ENCODE results near the gene OGFOD3. TPM values are rescaled to one million over a fixed set of nuclear protein-coding genes. Genes with fewer than 3 reads are reported as not detected.
"Not testable (repeated sequence)": the region's sequence is repeated elsewhere in the genome, so short reads cannot be mapped to it uniquely, and the experiment has no call there.

OGFOD3 gene
- total and polyA plus RNA-seq, 2 experiments from 2014 or later, result 38.1 to 44.7 TPM

DNA sequence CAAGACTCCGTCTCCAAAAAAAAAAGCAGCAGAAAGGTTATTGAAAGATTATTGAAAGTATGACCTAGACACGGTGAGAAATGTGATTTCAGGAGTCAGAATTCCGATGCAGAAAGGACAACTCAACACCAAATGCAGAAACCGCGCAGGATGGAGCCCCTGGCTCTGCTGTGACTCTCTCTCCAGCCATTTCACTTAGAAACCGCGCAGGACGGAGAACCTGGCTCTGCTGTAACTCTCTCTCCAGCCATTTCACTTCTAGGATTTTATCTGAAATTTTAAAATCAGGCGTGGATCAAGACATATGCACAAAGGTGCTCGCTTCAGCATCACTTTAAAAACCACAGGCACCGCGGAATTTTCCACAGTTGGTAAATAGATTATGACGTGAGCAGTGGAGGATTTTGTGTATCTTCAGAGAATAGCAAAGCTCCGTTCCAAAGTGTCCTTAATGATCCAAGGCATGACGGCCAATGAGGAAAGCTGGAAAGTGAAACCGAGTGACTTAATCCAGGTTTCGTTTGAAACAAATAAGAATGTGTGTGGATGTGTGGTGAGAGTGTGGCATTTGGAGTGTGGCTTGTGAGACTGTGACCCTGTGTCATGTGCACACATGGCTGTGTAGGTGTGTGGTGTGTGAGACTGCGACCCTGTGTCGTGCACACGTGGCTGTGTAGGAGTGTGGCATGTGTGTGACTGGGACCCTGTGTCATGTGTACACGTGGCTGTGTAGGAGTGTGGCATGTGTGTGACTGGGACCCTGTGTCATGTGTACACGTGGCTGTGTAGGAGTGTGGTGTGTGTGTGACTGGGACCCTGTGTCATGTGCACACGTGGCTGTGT, 37.3 kb downstream of the OGFOD3 start:
- Histone ChIP-seq H3K9me3 (ENCODE audit: low read depth) (no peaks in the 10 kb centered on the region), H3K4me3 (peak overlapping the region; percentile 54), H2AFZ (peak overlapping the region; percentile 58; the same call in 1 of the 2 replicates), H3K9ac (peak overlapping the region; percentile 52), H3K27ac (no peak overlapping the region), H3K9me2 (ENCODE audit: insufficient read depth) (no peaks in the 10 kb centered on the region), H3F3A (ENCODE audit: insufficient read depth) (peaks cover 7% of the 10 kb centered on the region; the same call in 1 of the 2 replicates), H3K4me1 (ENCODE audit: insufficient read depth) (no peaks in the 10 kb centered on the region), H3K36me3 (ENCODE audit: low read depth) (no peaks in the 10 kb centered on the region), H4K20me1 (ENCODE audit: insufficient read depth) (no peaks in the 10 kb centered on the region), H3K79me2 (ENCODE audit: insufficient read depth) (no peaks in the 10 kb centered on the region), H3K27me3 (replicated peaks; ENCODE audit: insufficient read depth) (peaks cover 21% of the 10 kb centered on the region), H3K4me2 (ENCODE audit: unreplicated experiment) (peak overlapping the region; percentile 70)
- in situ Hi-C loops (cut with MboI), result no loop called here
- TF ChIP-seq EZH2phosphoT487 (IDR thresholded peaks at IDR 0.05; ENCODE audit: insufficient read depth, low read depth) (no peak), EZH2 (IDR thresholded peaks at IDR 0.05; ENCODE audit: insufficient read depth, poor library complexity, severe bottlenecking) (no peak)
- 20 to 28% methylated on average over 23 of the region's 23 CpGs for WGBS, 2 experiments (ENCODE audit: low coverage in 1 of 2, low lambda C conversion rate in 2 of 2, missing lambda C conversion rate in 2 of 2)
- DNase-seq, result peak; percentile 79

DNA sequence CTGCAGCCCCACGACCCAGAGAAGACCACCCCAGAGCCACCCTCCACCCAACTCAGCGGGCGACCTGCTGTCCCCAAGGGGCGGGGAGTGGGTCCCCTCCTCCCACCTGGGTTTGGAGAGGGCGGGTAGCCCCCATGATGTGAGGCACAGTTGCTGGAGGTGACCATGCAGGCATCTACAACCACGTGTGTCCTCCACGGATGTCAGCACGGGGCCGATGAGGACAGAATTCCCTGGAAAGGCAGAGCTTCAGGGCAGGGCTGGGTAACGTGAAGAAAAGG, 39.7 kb downstream of the OGFOD3 start:
- Histone ChIP-seq H3F3A (ENCODE audit: insufficient read depth) (peaks cover 7% of the 10 kb centered on the region; the same call in 1 of the 2 replicates), H4K20me1 (ENCODE audit: insufficient read depth) (no peaks in the 10 kb centered on the region), H3K9me2 (ENCODE audit: insufficient read depth) (no peaks in the 10 kb centered on the region), H3K36me3 (ENCODE audit: low read depth) (no peaks in the 10 kb centered on the region), H3K79me2 (ENCODE audit: insufficient read depth) (no peaks in the 10 kb centered on the region), H3K27me3 (replicated peaks; ENCODE audit: insufficient read depth) (peaks cover 14% of the 10 kb centered on the region), H3K9me3 (ENCODE audit: low read depth) (no peaks in the 10 kb centered on the region), H3K9ac (no peak overlapping the region), H2AFZ (no peak overlapping the region), H3K4me2 (ENCODE audit: unreplicated experiment) (no peak overlapping the region), H3K4me1 (ENCODE audit: insufficient read depth) (no peaks in the 10 kb centered on the region), H3K4me3 (no peak overlapping the region), H3K27ac (no peak overlapping the region)
- DNase-seq, result no peak
- 25 to 37% methylated on average over 10 of the region's 10 CpGs for WGBS, 2 experiments (ENCODE audit: low coverage in 1 of 2, low lambda C conversion rate in 2 of 2, missing lambda C conversion rate in 2 of 2)
- TF ChIP-seq EZH2phosphoT487 (IDR thresholded peaks at IDR 0.05; ENCODE audit: insufficient read depth, low read depth), result no peak
- no peak for TF ChIP-seq EZH2 (IDR thresholded peaks at IDR 0.05; ENCODE audit: insufficient read depth, poor library complexity, severe bottlenecking)
- in situ Hi-C loops (cut with MboI), result no loop called here

DNA sequence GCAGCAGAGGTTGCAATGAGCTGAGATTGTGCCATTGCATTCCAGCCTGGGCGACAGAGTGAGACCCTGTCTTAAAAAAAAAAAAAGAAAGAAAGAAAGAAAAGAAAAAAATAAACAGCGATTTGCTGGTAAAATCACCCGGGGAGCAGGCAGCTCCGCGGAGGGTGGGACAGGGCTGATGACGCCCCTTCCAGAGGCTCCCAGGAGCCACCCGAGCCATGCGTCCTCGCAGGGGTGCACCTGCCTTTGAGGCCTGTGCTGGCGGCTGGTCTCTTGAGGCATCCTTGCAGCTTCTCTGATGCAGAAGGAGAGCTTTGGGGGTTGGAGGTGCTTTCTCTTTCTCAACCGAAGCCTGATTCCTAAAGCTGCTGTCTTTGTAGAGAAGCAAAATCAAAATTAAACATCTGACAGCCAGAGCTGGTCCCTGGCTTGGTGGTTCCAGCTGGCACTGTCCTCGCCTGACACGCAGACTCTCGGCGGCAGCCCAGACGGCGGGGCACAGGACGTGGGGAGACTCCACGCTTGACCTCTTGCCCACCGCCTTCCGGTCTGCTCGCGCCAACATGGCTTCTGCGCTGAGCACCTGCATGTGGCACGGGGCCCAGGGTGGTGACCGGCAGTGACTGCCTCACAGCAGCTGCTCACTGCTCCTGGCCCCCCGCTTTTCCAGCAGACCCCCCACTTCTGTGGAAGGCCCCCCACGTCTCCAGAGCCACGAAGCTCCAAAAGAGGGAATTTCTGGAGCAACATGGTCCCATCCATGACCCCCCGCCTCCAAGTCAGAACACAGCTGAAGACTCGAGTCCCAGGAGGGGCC, 40.3 kb downstream of the OGFOD3 start:
- H3K79me2 ChIP-seq (ENCODE audit: insufficient read depth), result no peaks in the 10 kb centered on the region
- no peak overlapping the region for H3K4me2 ChIP-seq (ENCODE audit: unreplicated experiment)
- H3K9ac ChIP-seq, result no peak overlapping the region
- H3K9me3 ChIP-seq (ENCODE audit: low read depth), result no peaks in the 10 kb centered on the region
- no peaks in the 10 kb centered on the region for H3K9me2 ChIP-seq (ENCODE audit: insufficient read depth)
- H3K27ac ChIP-seq, result no peak overlapping the region
- 38 to 39% methylated on average over 28 to 31 of the region's 31 CpGs for WGBS, 2 experiments (ENCODE audit: low coverage in 1 of 2, low lambda C conversion rate in 2 of 2, missing lambda C conversion rate in 2 of 2)
- no peaks in the 10 kb centered on the region for H4K20me1 ChIP-seq (ENCODE audit: insufficient read depth)
- in situ Hi-C loops (cut with MboI), result no loop called here
- no peak overlapping the region for H2AFZ ChIP-seq
- peaks cover 14% of the 10 kb centered on the region for H3K27me3 ChIP-seq (replicated peaks; ENCODE audit: insufficient read depth)
- no peak overlapping the region for H3K4me3 ChIP-seq
- no peak for DNase-seq
- H3F3A ChIP-seq (ENCODE audit: insufficient read depth), result peaks cover 7% of the 10 kb centered on the region; the same call in 1 of the 2 replicates
- no peaks in the 10 kb centered on the region for H3K4me1 ChIP-seq (ENCODE audit: insufficient read depth)
- H3K36me3 ChIP-seq (ENCODE audit: low read depth), result no peaks in the 10 kb centered on the region
- TF ChIP-seq EZH2 (IDR thresholded peaks at IDR 0.05; ENCODE audit: insufficient read depth, poor library complexity, severe bottlenecking) (no peak), EZH2phosphoT487 (IDR thresholded peaks at IDR 0.05; ENCODE audit: insufficient read depth, low read depth) (no peak)

DNA sequence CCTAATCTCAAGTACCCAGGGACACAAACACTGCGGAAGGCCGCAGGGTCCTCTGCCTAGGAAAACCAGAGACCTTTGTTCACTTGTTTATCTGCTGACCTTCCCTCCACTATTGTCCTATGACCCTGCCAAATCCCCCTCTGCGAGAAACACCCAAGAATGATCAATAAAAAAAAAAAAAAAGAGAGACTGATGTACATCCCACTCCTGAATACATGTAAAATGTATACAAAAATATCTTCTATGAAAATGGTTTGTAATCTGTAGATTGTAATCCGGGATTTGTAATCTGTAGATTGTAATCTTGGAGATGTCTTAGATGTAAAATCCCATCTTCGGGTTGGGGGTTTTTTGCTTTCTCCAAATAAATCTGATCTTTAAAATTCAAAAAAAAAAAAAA, 41.1 kb downstream of the OGFOD3 start:
- WGBS, 2 experiments (ENCODE audit: low coverage in 1 of 2, low lambda C conversion rate in 2 of 2, missing lambda C conversion rate in 2 of 2), result 55 to 73% methylated on average over 3 to 5 of the region's 5 CpGs

More for the DNA sequence above, 41.1 kb downstream of the OGFOD3 start:
- peaks cover 21% of the 10 kb centered on the region for H3K27me3 ChIP-seq (replicated peaks; ENCODE audit: insufficient read depth)
- H3K79me2 ChIP-seq (ENCODE audit: insufficient read depth); H2AFZ ChIP-seq; in situ Hi-C loops (cut with MboI); H4K20me1 ChIP-seq (ENCODE audit: insufficient read depth); H3K36me3 ChIP-seq (ENCODE audit: low read depth); DNase-seq; H3K4me2 ChIP-seq (ENCODE audit: unreplicated experiment); H3K9me2 ChIP-seq (ENCODE audit: insufficient read depth); H3K4me3 ChIP-seq; H3F3A ChIP-seq (ENCODE audit: insufficient read depth); H3K27ac ChIP-seq; H3K9me3 ChIP-seq (ENCODE audit: low read depth); H3K4me1 ChIP-seq (ENCODE audit: insufficient read depth); H3K9ac ChIP-seq: not testable (repeated sequence)

Measured in GM23248 (cell line).